ENCODE data around the gene ZNF573. TPM values are rescaled to one million over a fixed set of nuclear protein-coding genes. Genes with fewer than 3 reads are reported as not detected.
A peak's percentile ranks its signal among the peaks of the same experiment; 100 is the strongest.

Gene ZNF573
- total and polyA plus RNA-seq, 2 donors from 2014 or later: 1.5 to 12.2 TPM

GRCh38 chr19:37790244-37790925 lies 11.0 kb upstream of the ZNF573 start:
- H3K9me3 ChIP-seq (ENCODE audit: control insufficient read depth in 2 of 3, insufficient read depth in 1 of 3, low read length in 3 of 3): peaks cover 0 to 43% (median 5%) of the 10 kb centered on the region in 3 donors
- no peak for DNase-seq
- no peak overlapping the region for H3K27ac ChIP-seq (ENCODE audit: low read depth in 2 of 2, low read length in 2 of 2)
- intact Hi-C loops (cut with DNase I): no loop called here
- TF ChIP-seq CTCF (IDR thresholded peaks at IDR 0.05; ENCODE audit: borderline replicate concordance, extremely low read depth, insufficient read depth): no peak
- H3K9ac ChIP-seq (ENCODE audit: low read length in 3 of 3): no peak overlapping the region
- no peaks in the 10 kb centered on the region for H3K36me3 ChIP-seq (ENCODE audit: control insufficient read depth in 2 of 3, insufficient read depth in 3 of 3, low read length in 3 of 3)
- H3K27me3 ChIP-seq (ENCODE audit: control insufficient read depth, insufficient read depth, low read length): no peaks in the 10 kb centered on the region
- H3K4me1 ChIP-seq (ENCODE audit: control insufficient read depth in 2 of 3, insufficient read depth in 2 of 3, low read depth in 1 of 3, low read length in 3 of 3): no peaks in the 10 kb centered on the region
- no peak overlapping the region for H3K4me3 ChIP-seq (ENCODE audit: low read length in 3 of 3)
- FAIRE-seq: no peak

GRCh38 chr19:37778613-37779126 lies 716 bp downstream of the ZNF573 start:
- no peaks in the 10 kb centered on the region for H3K27me3 ChIP-seq (ENCODE audit: control insufficient read depth, insufficient read depth, low read length)
- no peaks in the 10 kb centered on the region for H3K9me3 ChIP-seq (ENCODE audit: control insufficient read depth in 2 of 3, insufficient read depth in 1 of 3, low read length in 3 of 3)
- H3K36me3 ChIP-seq (ENCODE audit: control insufficient read depth in 2 of 3, insufficient read depth in 3 of 3, low read length in 3 of 3): no peaks in the 10 kb centered on the region
- H3K4me1 ChIP-seq (ENCODE audit: control insufficient read depth in 2 of 3, insufficient read depth in 2 of 3, low read depth in 1 of 3, low read length in 3 of 3): peaks cover 0 to 3% (median 0%) of the 10 kb centered on the region in 3 donors
- peak overlapping the region; percentile 93 to 98 (median 98) for H3K4me3 ChIP-seq (ENCODE audit: low read length in 3 of 3)
- peak overlapping the region; percentile 74 to 98 (median 79) for H3K9ac ChIP-seq (ENCODE audit: low read length in 3 of 3)
- FAIRE-seq: no peak
- peak overlapping the region in 1 of 2 donors; percentile 87 for H3K27ac ChIP-seq (ENCODE audit: low read depth in 2 of 2, low read length in 2 of 2)
- peak in 1 of 5 donors; percentile 9 for DNase-seq
- no peak for TF ChIP-seq CTCF (IDR thresholded peaks at IDR 0.05; ENCODE audit: borderline replicate concordance, extremely low read depth, insufficient read depth)
- intact Hi-C loops (cut with DNase I): no loop called here

- Histone ChIP-seq H3K4me3 (ENCODE audit: low read length in 3 of 3) (no peak overlapping the region), H3K27ac (ENCODE audit: low read depth in 2 of 2, low read length in 2 of 2) (no peak overlapping the region), H3K9ac (ENCODE audit: low read length in 3 of 3) (no peak overlapping the region), H3K4me1 (ENCODE audit: control insufficient read depth in 2 of 3, insufficient read depth in 2 of 3, low read depth in 1 of 3, low read length in 3 of 3) (no peaks in the 10 kb centered on the region), H3K9me3 (ENCODE audit: control insufficient read depth in 2 of 3, insufficient read depth in 1 of 3, low read length in 3 of 3) (no peaks in the 10 kb centered on the region), H3K27me3 (ENCODE audit: control insufficient read depth, insufficient read depth, low read length) (no peaks in the 10 kb centered on the region), H3K36me3 (ENCODE audit: control insufficient read depth in 2 of 3, insufficient read depth in 3 of 3, low read length in 3 of 3) (peaks cover 2 to 17% (median 5%) of the 10 kb centered on the region in 3 donors)
- FAIRE-seq (no peak), DNase-seq (no peak)
- TF ChIP-seq CTCF (IDR thresholded peaks at IDR 0.05; ENCODE audit: borderline replicate concordance, extremely low read depth, insufficient read depth): no peak
- intact Hi-C loops (cut with DNase I): no loop called here
Observed at GRCh38 chr19:37770985-37771384, 8.4 kb downstream of the ZNF573 start.

Measured in kidney (tissue), 14 donors.